GM12891 (cell line): ENCODE measurements around the gene DYNC1LI2.

Source experiments
- POLR2A ChIP-seq: IDR thresholded peaks from 2 replicates; pipeline ENCODE4 v1.6.1; 2011; ENCODE audit warnings: low read depth, low read length, control low read depth
- POLR2AphosphoS5 ChIP-seq: IDR thresholded peaks from 2 replicates; pipeline ENCODE4 v1.6.1; 2011; ENCODE audit warnings: low read depth, low read length, control low read depth

GRCh38 chr16:66741169-66741900 is 10.1 kb downstream of the DYNC1LI2 start:
- TF ChIP-seq POLR2A = no peak
- TF ChIP-seq POLR2AphosphoS5 = no peak
